IPS DF 4.7 (cell line): Measurements from ENCODE around the gene BICD2.
"Not testable (repeated sequence)": the region's sequence is repeated elsewhere in the genome, so short reads cannot be mapped to it uniquely, and the experiment has no call there.

ENCODE experiments used
- DNase-seq: peaks from one replicate; pipeline ENCODE4 v3.0.0-alpha.2; 2013; ENCODE audit warnings: low spot score; ENCODE audit errors: extremely low read depth

Gene BICD2

GRCh38 chr9:92764381-92764987 is at the start of gene BICD2:
Gene BICD2, minus strand, starts transcription at chr9:92764833. Its CDS starts 89 bp downstream, at chr9:92764744.
- no peak for DNase-seq

- DNase-seq, result not testable (repeated sequence)
Measured at GRCh38 chr9:92809629-92810326, 45.1 kb upstream of the BICD2 start.

- no peak for DNase-seq
Measured at GRCh38 chr9:92808726-92809451, 44.3 kb upstream of the BICD2 start.

GRCh38 chr9:92807757-92808725 is 43.4 kb upstream of the BICD2 start:
- no peak for DNase-seq

- DNase-seq, result no peak
Measured at GRCh38 chr9:92807031-92807756, 42.6 kb upstream of the BICD2 start.

GRCh38 chr9:92804727-92805126 is 40.1 kb upstream of the BICD2 start:
- DNase-seq, result no peak

GRCh38 chr9:92798358-92798757 is 33.7 kb upstream of the BICD2 start:
- DNase-seq, result no peak

- not testable (repeated sequence) for DNase-seq
Measured at GRCh38 chr9:92796337-92796804, 31.7 kb upstream of the BICD2 start.

GRCh38 chr9:92795598-92796336 is 31.1 kb upstream of the BICD2 start:
- no peak for DNase-seq

GRCh38 chr9:92795000-92795399 is 30.4 kb upstream of the BICD2 start:
- no peak for DNase-seq

- DNase-seq, result no peak
Measured at GRCh38 chr9:92794426-92794825, 29.8 kb upstream of the BICD2 start.

- DNase-seq, result no peak
Measured at GRCh38 chr9:92790542-92791527, 26.2 kb upstream of the BICD2 start.

- DNase-seq, result no peak
Measured at GRCh38 chr9:92786298-92786697, 21.7 kb upstream of the BICD2 start.

GRCh38 chr9:92781899-92782298 is 17.3 kb upstream of the BICD2 start:
- DNase-seq, result no peak

GRCh38 chr9:92780206-92780605 is 15.6 kb upstream of the BICD2 start:
- no peak for DNase-seq

- DNase-seq, result no peak
Measured at GRCh38 chr9:92775466-92775865, 10.8 kb upstream of the BICD2 start.

GRCh38 chr9:92774274-92774673 is 9.6 kb upstream of the BICD2 start:
- DNase-seq, result no peak

GRCh38 chr9:92773810-92774209 is 9.2 kb upstream of the BICD2 start:
- no peak for DNase-seq

GRCh38 chr9:92771309-92771708 is 6.7 kb upstream of the BICD2 start:
- DNase-seq, result no peak
